ENCODE results near the gene FAM151A. TPM values are rescaled to one million over a fixed set of nuclear protein-coding genes. Genes with fewer than 3 reads are reported as not detected.

FAM151A gene
- total RNA-seq, 2 donors from 2014 or later: 0.66 to 2.8 TPM

DNA sequence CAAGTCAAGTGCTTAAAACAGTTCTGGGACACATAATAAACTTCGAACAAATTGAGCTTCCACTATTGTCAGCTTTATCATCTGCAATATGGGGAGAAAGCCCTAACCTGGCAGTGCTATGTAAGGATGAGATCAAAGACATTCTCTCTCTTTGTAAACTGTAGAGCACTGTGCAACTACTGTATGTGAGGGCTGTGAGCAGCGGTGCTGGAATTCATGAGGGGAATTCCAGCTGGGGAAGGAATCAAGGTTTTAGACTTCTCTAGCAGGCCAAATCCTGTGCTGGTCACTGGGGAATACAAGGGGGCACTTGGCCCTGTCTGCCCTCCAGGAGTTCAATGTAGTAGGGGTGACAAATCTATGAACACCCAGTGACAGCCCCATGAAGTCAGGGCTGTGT, 9.3 kb downstream of the FAM151A start:
- Histone ChIP-seq H3K4me1 (no peaks in the 10 kb centered on the region), H3K9me3 (no peaks in the 10 kb centered on the region), H3K36me3 (no peaks in the 10 kb centered on the region), H3K4me3 (no peak overlapping the region), H3K9ac (ENCODE audit: low read depth in 2 of 2, low read length in 2 of 2) (no peak overlapping the region), H3K27ac (no peak overlapping the region), H3K27me3 (no peaks in the 10 kb centered on the region)
- DNase-seq: no peak
- intact Hi-C loops (cut with DNase I): no loop called here
- TF ChIP-seq, protein P1, sequence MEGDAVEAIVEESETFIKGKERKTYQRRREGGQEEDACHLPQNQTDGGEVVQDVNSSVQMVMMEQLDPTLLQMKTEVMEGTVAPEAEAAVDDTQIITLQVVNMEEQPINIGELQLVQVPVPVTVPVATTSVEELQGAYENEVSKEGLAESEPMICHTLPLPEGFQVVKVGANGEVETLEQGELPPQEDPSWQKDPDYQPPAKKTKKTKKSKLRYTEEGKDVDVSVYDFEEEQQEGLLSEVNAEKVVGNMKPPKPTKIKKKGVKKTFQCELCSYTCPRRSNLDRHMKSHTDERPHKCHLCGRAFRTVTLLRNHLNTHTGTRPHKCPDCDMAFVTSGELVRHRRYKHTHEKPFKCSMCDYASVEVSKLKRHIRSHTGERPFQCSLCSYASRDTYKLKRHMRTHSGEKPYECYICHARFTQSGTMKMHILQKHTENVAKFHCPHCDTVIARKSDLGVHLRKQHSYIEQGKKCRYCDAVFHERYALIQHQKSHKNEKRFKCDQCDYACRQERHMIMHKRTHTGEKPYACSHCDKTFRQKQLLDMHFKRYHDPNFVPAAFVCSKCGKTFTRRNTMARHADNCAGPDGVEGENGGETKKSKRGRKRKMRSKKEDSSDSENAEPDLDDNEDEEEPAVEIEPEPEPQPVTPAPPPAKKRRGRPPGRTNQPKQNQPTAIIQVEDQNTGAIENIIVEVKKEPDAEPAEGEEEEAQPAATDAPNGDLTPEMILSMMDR (IDR thresholded peaks at IDR 0.05): no peak

DNA sequence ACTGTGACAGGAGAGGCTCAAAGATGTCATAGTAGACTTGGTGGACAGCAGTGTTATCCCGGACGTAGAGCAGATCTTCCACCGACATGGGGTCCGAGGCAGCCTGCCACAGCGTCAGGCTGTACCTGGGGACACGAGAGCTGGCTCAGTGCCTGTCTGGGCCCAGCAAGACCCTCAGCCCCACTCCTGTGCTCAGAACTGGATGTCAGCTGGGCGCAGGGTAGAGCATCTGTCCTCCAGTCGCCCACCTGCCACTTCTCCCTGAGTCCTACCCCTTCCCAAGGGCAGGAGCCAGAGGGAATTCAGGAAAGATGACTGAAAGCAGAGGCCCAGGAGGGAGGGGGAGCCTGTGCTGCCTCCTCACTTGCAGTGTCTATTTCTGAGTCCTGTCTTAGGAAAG, 11.7 kb downstream of the FAM151A start:
- DNase-seq: no peak
- H3K27me3 ChIP-seq: no peaks in the 10 kb centered on the region
- TF ChIP-seq, protein P1 (IDR thresholded peaks at IDR 0.05): no peak
- intact Hi-C loops (cut with DNase I): no loop called here
- H3K9ac ChIP-seq (ENCODE audit: low read depth in 2 of 2, low read length in 2 of 2): no peak overlapping the region
- H3K4me1 ChIP-seq: peaks cover under 1% of the 10 kb centered on the region
- H3K4me3 ChIP-seq: no peak overlapping the region
- no peak overlapping the region for H3K27ac ChIP-seq
- H3K9me3 ChIP-seq: no peaks in the 10 kb centered on the region
- H3K36me3 ChIP-seq: no peaks in the 10 kb centered on the region

DNA sequence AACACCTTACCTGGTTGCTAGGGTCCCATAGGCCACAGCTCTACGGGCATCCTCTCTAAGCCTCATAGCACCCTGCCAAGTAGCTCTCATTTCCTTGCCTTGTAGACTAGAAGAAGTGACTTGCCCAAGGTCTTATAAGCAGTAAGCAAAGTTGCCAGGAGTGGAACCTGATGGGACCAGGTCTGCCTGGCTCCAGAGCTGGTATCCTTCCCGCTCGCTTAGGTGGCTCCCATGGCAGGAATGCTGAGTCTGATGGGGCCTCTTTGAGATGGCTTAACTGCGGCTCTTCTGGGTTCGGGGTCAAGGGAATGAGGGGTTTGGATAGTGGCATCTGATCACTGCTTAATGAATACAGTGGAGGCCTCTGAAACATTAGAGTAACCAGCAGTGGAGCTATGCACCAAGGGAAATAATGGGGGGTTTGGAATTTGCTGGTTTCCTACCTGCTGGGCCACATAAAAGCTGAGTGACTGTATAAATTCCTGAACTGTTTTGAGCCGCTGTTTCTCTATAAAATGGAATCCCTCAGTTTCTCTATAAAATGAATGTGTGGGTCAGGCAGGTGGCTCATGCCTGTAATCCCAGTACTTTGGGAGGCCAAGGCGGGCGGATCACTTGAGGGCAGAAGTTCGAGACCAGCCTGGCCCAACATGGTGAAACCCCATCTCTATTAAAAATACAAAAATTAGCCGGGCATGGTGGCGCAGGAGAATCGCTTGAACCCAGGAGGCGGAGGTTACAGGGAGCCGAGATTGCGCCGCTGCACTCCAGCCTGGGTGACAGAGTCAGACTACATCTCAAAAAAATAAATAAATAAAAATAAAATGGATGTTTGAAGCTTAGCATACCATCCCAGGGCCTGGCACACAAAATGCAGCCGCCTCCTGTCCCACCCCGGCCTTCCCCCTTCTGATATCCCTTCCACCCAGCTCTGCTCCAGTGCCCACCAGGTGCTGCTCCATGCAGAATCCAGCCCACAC, 12.4 kb downstream of the FAM151A start:
- peaks cover 3% of the 10 kb centered on the region for H3K4me1 ChIP-seq
- H3K27me3 ChIP-seq: no peaks in the 10 kb centered on the region
- H3K36me3 ChIP-seq: no peaks in the 10 kb centered on the region
- H3K27ac ChIP-seq: no peak overlapping the region
- no peak overlapping the region for H3K9ac ChIP-seq (ENCODE audit: low read depth in 2 of 2, low read length in 2 of 2)
- no peak for DNase-seq
- intact Hi-C loops (cut with DNase I): no loop called here
- no peaks in the 10 kb centered on the region for H3K9me3 ChIP-seq
- no peak overlapping the region for H3K4me3 ChIP-seq
- TF ChIP-seq, protein P1 (IDR thresholded peaks at IDR 0.05): no peak

DNA sequence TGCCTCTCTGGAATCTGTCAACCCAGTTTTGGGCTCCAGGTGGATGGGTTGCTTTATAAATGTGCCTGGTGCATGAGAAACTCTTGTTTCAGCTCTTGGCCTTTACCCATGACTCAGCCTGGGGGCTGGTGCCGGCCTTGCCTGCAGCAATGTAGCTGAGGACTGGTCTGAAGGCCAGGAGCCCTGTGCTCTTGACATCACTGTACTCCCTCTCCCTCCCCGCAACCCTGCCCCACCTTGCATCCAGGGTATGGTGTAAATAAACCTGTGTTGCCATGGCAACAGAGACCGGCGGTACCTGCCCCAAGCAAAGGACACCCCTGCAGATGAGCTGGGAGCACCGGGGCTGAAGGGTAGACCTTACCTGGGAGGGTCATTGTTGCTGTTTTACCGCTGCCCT, 13.3 kb downstream of the FAM151A start:
- H3K27me3 ChIP-seq: no peaks in the 10 kb centered on the region
- no peak overlapping the region for H3K27ac ChIP-seq
- TF ChIP-seq, protein P1 (IDR thresholded peaks at IDR 0.05): no peak
- no peaks in the 10 kb centered on the region for H3K36me3 ChIP-seq
- no peaks in the 10 kb centered on the region for H3K9me3 ChIP-seq
- intact Hi-C loops (cut with DNase I): no loop called here
- H3K9ac ChIP-seq (ENCODE audit: low read depth in 2 of 2, low read length in 2 of 2): no peak overlapping the region
- DNase-seq: no peak
- peaks cover 3% of the 10 kb centered on the region for H3K4me1 ChIP-seq
- no peak overlapping the region for H3K4me3 ChIP-seq

DNA sequence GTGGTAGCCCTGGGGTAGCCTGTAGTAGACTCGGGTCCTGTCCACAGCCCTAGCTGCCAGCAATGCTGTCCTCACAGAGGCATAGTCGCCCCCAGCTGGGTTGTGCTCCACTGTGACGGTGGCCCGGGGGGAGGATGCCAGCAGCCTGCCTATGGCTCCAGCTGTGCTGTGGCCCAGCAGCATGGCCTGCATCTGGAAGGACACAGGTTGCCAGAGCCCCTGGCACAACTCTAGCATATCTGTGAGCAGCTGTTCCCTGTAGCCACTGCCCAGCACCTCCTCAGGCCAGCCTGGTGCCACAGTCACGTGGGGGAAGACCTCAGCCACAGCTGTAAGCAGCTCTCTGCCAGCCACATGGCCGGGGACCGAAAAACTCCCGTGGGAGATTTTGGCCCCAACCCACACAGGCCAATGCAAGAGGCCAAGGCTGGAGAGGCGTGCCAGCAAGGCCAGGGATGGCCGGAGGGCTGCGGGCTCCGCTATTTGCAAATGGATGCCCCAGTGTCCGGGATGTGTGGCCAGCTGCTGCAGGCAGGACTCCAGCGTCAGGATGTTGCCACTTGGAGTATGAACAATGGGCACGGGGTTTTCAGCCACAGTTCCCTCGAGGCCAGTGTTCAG, 13.9 kb downstream of the FAM151A start:
- H3K9ac ChIP-seq (ENCODE audit: low read depth in 2 of 2, low read length in 2 of 2): no peak overlapping the region
- peaks cover 3% of the 10 kb centered on the region for H3K4me1 ChIP-seq
- DNase-seq: no peak
- H3K9me3 ChIP-seq: no peaks in the 10 kb centered on the region
- TF ChIP-seq, protein P1 (IDR thresholded peaks at IDR 0.05): no peak
- no peak overlapping the region for H3K4me3 ChIP-seq
- no peaks in the 10 kb centered on the region for H3K36me3 ChIP-seq
- H3K27ac ChIP-seq: no peak overlapping the region
- intact Hi-C loops (cut with DNase I): no loop called here
- H3K27me3 ChIP-seq: no peaks in the 10 kb centered on the region

Data from colonic mucosa (tissue), 4 donors.